ENCODE measurements around the gene IL15RA.

- TF ChIP-seq EZH2phosphoT487 (IDR thresholded peaks at IDR 0.05; ENCODE audit: insufficient read depth, low read depth), result no peak
- TF ChIP-seq EZH2 (IDR thresholded peaks at IDR 0.05; ENCODE audit: insufficient read depth, poor library complexity, severe bottlenecking), result no peak
Observed at GRCh38 chr10:5971315-5971832, 6.0 kb downstream of the IL15RA start.
